Measurements from ENCODE around the gene LRG1.

LRG1 gene

DNA sequence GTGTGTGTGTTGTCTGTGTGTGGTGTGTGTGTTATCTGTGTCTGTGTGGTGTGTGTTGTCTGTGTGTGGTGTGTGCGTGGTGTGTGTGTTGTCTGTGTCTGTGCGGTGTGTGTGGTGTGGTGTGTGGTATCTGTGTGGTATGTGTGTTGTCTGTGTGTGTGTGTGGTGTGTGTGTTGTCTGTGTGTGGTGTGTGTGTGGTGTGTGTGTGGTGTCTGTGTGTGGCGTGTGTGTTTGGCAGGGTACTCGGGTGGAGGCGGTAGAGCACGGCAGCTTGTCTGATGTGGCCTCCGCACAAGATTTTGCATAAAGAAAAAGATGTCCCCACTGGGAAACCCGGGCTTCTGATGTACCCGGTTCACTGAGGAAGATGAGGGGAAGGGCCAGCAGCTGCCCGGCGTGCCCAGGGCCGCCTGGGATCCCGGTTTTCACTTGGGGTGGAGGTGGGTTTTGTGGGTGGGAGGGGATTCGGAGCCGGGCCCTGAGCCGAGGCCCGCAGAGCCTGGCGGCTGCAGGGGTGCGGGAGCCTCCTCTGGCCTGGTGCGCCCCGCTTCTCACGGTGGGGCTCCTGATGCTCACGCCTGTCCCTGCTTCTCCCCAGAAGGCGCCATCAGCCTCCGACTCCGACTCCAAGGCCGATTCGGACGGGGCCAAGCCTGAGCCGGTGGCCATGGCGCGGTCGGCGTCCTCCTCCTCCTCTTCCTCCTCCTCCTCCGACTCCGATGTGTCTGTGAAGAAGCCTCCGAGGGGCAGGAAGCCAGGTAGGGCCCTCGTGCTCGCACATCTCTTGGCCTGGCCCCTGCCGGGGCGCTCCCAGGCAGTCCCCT lies 46.5 kb downstream of the LRG1 start:
- no peak for DNase-seq (ENCODE audit: low read depth)

DNA sequence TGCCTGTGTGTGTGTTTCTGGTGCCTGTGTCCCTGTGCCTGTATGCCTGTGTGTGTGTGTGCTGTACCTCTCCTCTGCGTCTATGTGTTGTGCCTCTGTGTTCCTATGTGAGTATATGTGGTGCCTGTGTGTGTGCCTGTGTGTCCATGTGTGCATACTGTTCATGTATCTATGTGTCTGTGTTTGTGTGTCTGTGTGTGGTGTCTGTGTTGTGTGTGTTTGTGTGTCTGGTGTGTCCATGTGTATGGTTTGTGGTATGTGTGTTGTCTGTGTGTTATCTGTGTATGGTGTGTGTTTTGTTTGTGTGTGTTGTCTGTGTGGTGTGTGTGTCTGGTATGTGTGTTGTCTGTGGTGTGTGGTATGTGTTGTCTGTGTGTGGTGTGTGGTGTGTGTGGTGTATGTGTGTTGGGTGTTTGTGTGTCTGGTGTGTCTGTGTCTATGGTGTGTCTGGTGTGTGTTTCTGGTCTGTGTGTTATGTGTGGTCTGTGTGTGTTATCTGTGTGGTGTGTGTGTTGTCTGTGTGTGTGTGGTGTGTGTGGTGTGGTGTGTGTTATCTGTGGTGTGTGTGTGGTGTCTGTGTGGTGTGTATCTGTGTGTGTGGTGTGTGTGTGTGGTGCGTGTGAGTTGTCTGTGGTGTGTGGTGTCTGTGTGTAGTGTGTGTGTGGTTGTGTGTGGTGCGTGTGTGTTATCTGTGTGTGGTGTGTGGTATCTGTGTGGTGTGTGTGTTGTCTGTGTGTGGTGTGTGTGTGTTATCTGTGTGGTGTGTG lies 47.3 kb downstream of the LRG1 start:
- no peak for DNase-seq (ENCODE audit: low read depth)

DNA sequence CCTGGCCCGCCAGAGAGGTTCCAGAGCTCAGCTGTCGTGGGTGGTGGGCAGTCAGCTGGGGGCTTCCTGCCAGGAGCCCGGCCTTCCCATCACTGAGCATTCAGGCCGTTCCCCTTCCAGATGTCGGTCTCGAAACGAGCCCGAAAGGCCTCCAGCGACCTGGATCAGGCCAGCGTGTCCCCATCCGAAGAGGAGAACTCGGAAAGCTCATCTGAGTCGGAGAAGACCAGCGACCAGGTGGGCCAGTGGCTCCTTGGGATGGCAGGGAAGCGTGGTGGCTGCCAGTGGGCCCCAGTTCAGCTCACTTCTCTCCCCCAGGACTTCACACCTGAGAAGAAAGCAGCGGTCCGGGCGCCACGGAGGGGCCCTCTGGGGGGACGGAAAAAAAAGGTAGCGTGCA lies 48.4 kb downstream of the LRG1 start:
- DNase-seq (ENCODE audit: low read depth): no peak

DNA sequence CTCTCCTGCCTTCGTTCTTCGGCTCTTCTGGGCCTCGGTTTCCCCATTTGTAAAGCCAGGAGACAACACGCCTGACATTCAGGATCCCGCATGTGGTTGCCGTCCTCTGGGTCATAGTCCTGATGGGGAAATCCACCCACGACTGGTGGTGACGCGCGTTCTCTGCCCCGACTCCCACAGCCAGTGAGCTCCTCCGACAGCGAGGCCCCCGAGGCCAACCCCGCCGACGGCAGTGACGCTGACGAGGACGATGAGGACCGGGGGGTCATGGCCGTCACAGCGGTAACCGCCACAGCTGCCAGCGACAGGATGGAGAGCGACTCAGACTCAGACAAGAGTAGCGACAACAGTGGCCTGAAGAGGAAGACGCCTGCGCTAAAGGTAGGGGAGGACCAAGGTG lies 51.3 kb downstream of the LRG1 start:
- DNase-seq (ENCODE audit: low read depth): no peak

DNA sequence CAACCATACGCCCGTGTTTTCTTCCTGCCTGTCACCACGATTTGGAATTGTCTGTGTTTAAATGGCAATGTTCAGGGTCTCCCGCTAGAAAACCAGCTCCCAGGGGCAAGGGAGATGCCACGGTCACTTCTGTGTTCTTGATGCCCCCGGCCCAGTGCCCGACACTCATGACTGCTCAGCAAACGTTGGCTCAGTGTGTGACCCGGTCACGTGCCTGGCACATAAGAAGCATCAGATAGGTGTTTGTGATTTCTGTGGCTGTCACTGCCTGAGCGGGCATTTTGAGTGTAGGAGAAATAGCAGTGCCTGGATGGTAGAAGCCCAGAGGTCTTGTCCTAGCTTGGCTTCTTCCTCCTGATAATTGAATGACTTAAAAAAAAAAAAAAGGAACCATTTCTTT lies 52.3 kb downstream of the LRG1 start:
- DNase-seq (ENCODE audit: low read depth): no peak
